Activated B cell treated with CpG ODN at 0.5 μM for 24 hours (primary cell): Measurements from ENCODE around the gene CDC42SE2. TPM values are rescaled to one million over a fixed set of nuclear protein-coding genes. Genes with fewer than 3 reads are reported as not detected.

Source experiments
- ATAC-seq: fragments of 200-7000 bp; cut with Tn5 transposase; one replicate; pipeline ENCODE4 v1.10.0; 2021; ENCODE audit warnings: low read depth, mild to moderate bottlenecking, moderate library complexity
- CTCF ChIA-PET: fragments of 350-600 bp; sonication (Branson Sonifier 250); formaldehyde crosslinking; loops from one replicate; lab custom pipeline; 2021; ENCODE audit warnings: antibody characterized with exemption; lab: Charles Lee
- POLR2A ChIA-PET: fragments of 350-600 bp; sonication (Branson Sonifier 250); formaldehyde crosslinking; loops from one replicate; lab custom pipeline; 2021; ENCODE audit warnings: antibody characterized with exemption; lab: Charles Lee
- DNase-seq: peaks from one replicate; pipeline ENCODE4 v3.0.0; 2022
- H3K27ac Mint-ChIP-seq: one replicate; pipeline ENCODE4 v1.8.0; 2020; ENCODE audit warnings: mixed read lengths
- H3K27me3 Mint-ChIP-seq: one replicate; pipeline ENCODE4 v1.8.0; 2021; ENCODE audit warnings: mixed read lengths
- H3K36me3 Mint-ChIP-seq: one replicate; pipeline ENCODE4 v1.8.0; 2021; ENCODE audit warnings: low read depth, mixed read lengths
- H3K4me1 Mint-ChIP-seq: one replicate; pipeline ENCODE4 v1.8.0; 2021; ENCODE audit warnings: mixed read lengths
- H3K4me3 Mint-ChIP-seq: one replicate; pipeline ENCODE4 v1.8.0; 2020; ENCODE audit warnings: mild to moderate bottlenecking, mixed read lengths
- H3K9me3 Mint-ChIP-seq: one replicate; pipeline ENCODE4 v1.8.0; 2020; ENCODE audit warnings: mixed read lengths
- CTCF ChIP-seq: fragments of 200-600 bp; IDR thresholded peaks from one replicate; pipeline ENCODE4 v1.8.0; 2022; ENCODE audit warnings: antibody characterized with exemption, mild to moderate bottlenecking
- intact Hi-C: fragments of 100-400 bp; cut with micrococcal nuclease; formaldehyde crosslinking; loops from one replicate; pipeline ENCODE4 v1.15.1; 2024
- total RNA-seq: library from RNA; stranded (reverse); gene quantifications from 2 replicates; pipeline ENCODE4 v1.2.3, GENCODE V29; 2022

Gene CDC42SE2
- total RNA-seq, 1 donor from 2014 or later = 122 TPM

- POLR2A ChIA-PET = interaction anchor here (1.2 kb wide), 1 partner anchor 237 kb away, joined by 4 read pairs; no protein-coding TSS in a partner anchor
- peaks cover 34% of the 10 kb centered on the region for H3K4me1 Mint-ChIP-seq
- H3K36me3 Mint-ChIP-seq = peaks cover 66% of the 10 kb centered on the region
Observed at GRCh38 chr5:131400585-131400984, 136.7 kb downstream of the CDC42SE2 start.

DNA sequence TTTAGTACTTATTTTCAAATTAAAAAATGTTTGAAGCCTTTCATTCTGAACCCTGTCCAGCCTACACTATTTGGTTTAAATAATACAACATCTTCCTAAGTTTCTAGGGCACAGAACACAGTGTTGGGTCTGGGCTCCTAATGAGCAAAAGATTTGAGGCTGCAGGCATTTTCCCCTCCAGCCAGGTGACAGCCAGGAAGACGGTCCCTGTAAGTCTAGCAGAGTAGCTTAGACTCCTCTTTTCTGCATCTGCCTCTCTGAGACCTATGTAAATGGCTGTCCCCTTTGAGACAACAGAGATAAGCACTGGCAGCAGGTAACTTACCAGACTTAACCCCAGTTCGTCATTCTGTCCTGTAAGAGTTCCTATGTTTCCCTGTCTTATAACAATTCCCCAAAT, 141.8 kb downstream of the CDC42SE2 start:
- Mint-ChIP-seq H3K27me3 (no peaks in the 10 kb centered on the region), H3K27ac (no peak overlapping the region), H3K4me1 (no peaks in the 10 kb centered on the region), H3K36me3 (peaks cover 62% of the 10 kb centered on the region), H3K4me3 (no peak overlapping the region), H3K9me3 (peaks cover 17% of the 10 kb centered on the region)
- POLR2A ChIA-PET = interaction anchor here (0.6 to 1.1 kb wide), 3 partner anchors 8 to 128 kb away, joined by 3 read pairs; no protein-coding TSS in a partner anchor
- DNase-seq = no peak
- no peak for ATAC-seq
- TF ChIP-seq CTCF = no peak
- CTCF ChIA-PET = no interaction called here
- intact Hi-C loops = no loop called here

More at GRCh38 chr5:131400585-131400984, 136.7 kb downstream of the CDC42SE2 start:
- H3K27me3 Mint-ChIP-seq = no peaks in the 10 kb centered on the region
- CTCF ChIA-PET = no interaction called here
- DNase-seq (no peak), ATAC-seq (no peak)
- intact Hi-C loops = no loop called here
- H3K27ac Mint-ChIP-seq = peak overlapping the region; percentile 36
- peaks cover 17% of the 10 kb centered on the region for H3K9me3 Mint-ChIP-seq
- no peak overlapping the region for H3K4me3 Mint-ChIP-seq
- TF ChIP-seq CTCF = no peak

- H3K4me1 Mint-ChIP-seq = no peaks in the 10 kb centered on the region
Observed at GRCh38 chr5:131406076-131406475, 142.2 kb downstream of the CDC42SE2 start.

GRCh38 chr5:131406975-131407638, 143.3 kb downstream of the CDC42SE2 start:
- no peaks in the 10 kb centered on the region for H3K4me1 Mint-ChIP-seq
- POLR2A ChIA-PET = no interaction called here
- CTCF ChIA-PET = no interaction called here
- no peak for TF ChIP-seq CTCF
- no peak overlapping the region for H3K27ac Mint-ChIP-seq
- no peaks in the 10 kb centered on the region for H3K27me3 Mint-ChIP-seq
- peaks cover 12% of the 10 kb centered on the region for H3K9me3 Mint-ChIP-seq
- intact Hi-C loops = no loop called here
- DNase-seq (no peak), ATAC-seq (no peak)
- H3K36me3 Mint-ChIP-seq = peaks cover 60% of the 10 kb centered on the region
- H3K4me3 Mint-ChIP-seq = no peak overlapping the region

More at GRCh38 chr5:131406076-131406475, 142.2 kb downstream of the CDC42SE2 start:
- POLR2A ChIA-PET = interaction anchor here (0.6 to 1.1 kb wide), 2 partner anchors 8 to 128 kb away, joined by 3 read pairs; no protein-coding TSS in a partner anchor
- CTCF ChIA-PET = no interaction called here
- no peaks in the 10 kb centered on the region for H3K27me3 Mint-ChIP-seq
- ATAC-seq (no peak), DNase-seq (no peak)
- intact Hi-C loops = no loop called here
- no peak for TF ChIP-seq CTCF
- H3K27ac Mint-ChIP-seq = no peak overlapping the region
- peaks cover 61% of the 10 kb centered on the region for H3K36me3 Mint-ChIP-seq
- H3K9me3 Mint-ChIP-seq = peaks cover 15% of the 10 kb centered on the region
- H3K4me3 Mint-ChIP-seq = no peak overlapping the region
